ENCODE results near the gene SMIM14.
A peak's percentile ranks its signal among the peaks of the same experiment; 100 is the strongest.
"Not testable (repeated sequence)": the region's sequence is repeated elsewhere in the genome, so short reads cannot be mapped to it uniquely, and the experiment has no call there.

The SMIM14 gene

DNA sequence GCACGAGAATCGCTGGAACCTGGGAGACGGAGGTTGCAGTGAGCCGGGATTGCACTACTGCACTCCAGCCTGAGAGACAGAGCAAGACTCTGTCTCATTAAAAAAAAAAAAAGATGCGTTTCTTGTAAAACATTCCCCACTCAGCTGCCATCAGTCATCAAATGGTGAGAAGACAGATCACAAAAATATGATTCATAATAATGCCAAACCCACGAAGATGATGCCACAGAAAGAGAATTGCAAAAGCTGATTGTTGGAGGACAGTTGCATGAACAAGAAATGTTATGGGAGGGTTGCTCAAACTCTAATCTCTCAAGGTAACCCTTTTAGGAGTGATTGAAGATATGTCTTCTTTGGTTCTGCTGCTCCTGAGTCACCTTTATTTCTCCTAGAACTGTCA is 21.4 kb upstream of the SMIM14 start:
- Histone ChIP-seq H3K27ac (ENCODE audit: low read length, poor library complexity, severe bottlenecking) (no peak overlapping the region), H4K91ac (ENCODE audit: low read length) (no peak overlapping the region), H3K36me3 (ENCODE audit: control insufficient read depth in 1 of 2, insufficient read depth in 2 of 2, low read depth in 1 of 2, low read length in 2 of 2) (no peaks in the 10 kb centered on the region), H3K18ac (ENCODE audit: low read depth in 1 of 2, low read length in 2 of 2) (no peak overlapping the region), H3K9ac (ENCODE audit: low read length) (no peak overlapping the region), H2BK12ac (ENCODE audit: low read length in 2 of 2) (no peak overlapping the region), H3K4me2 (ENCODE audit: low read length, poor library complexity, severe bottlenecking) (no peak overlapping the region), H3K4me3 (ENCODE audit: insufficient read depth in 1 of 2, low read depth in 1 of 2, low read length in 2 of 2) (no peak overlapping the region), H3K14ac (ENCODE audit: low read length in 2 of 2) (no peak overlapping the region), H2AK5ac (ENCODE audit: low read length, severe bottlenecking) (no peak overlapping the region), H2BK120ac (ENCODE audit: low read depth, low read length) (no peak overlapping the region), H2AFZ (ENCODE audit: low read depth, low read length) (no peak overlapping the region), H3K4me1 (ENCODE audit: control insufficient read depth, insufficient read depth, low read depth, low read length) (peaks cover 1% of the 10 kb centered on the region), H3K79me1 (replicated peaks; ENCODE audit: low read length, poor library complexity, severe bottlenecking) (no peaks in the 10 kb centered on the region), H3K9me3 (ENCODE audit: control insufficient read depth, low read length) (no peaks in the 10 kb centered on the region), H4K8ac (ENCODE audit: low read length) (no peak overlapping the region), H3K4ac (ENCODE audit: low read depth in 1 of 2, low read length in 2 of 2) (no peak overlapping the region), H3K27me3 (ENCODE audit: control insufficient read depth in 1 of 2, insufficient read depth in 1 of 2, low read length in 2 of 2) (no peaks in the 10 kb centered on the region), H2BK15ac (ENCODE audit: low read depth, poor library complexity, severe bottlenecking) (no peak overlapping the region), H2BK5ac (ENCODE audit: low read depth, low read length, poor library complexity, severe bottlenecking) (no peak overlapping the region), H3K23ac (ENCODE audit: low read length in 2 of 2) (no peak overlapping the region)
- DNase-seq, result no peak
- WGBS, result 90% methylated on average over 5 of the region's 6 CpGs

DNA sequence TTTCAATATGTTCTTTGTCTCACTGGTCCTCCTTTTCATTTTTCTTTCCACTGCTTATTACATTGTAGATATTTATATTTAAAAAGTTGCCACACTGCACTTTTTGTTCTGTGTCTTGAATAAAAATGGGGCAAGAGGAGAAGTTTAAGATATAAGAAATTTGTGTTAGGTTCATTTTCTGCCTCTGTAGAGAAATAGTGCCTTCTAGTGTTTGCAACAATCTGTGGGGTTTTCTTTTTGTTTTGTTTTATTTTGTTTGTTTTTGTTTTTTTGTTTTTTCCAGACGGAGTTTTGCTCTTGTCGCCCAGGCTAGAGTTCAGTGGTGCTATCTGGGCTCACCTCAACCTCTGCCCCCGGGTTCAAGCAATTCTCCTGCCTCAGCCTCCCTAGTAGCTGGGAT is 20.1 kb upstream of the SMIM14 start:
- H3K14ac ChIP-seq (ENCODE audit: low read length in 2 of 2), result no peak overlapping the region
- H4K8ac ChIP-seq (ENCODE audit: low read length), result no peak overlapping the region
- no peaks in the 10 kb centered on the region for H3K4me1 ChIP-seq (ENCODE audit: control insufficient read depth, insufficient read depth, low read depth, low read length)
- H2BK5ac ChIP-seq (ENCODE audit: low read depth, low read length, poor library complexity, severe bottlenecking), result no peak overlapping the region
- no peaks in the 10 kb centered on the region for H3K79me1 ChIP-seq (replicated peaks; ENCODE audit: low read length, poor library complexity, severe bottlenecking)
- H2AK5ac ChIP-seq (ENCODE audit: low read length, severe bottlenecking), result no peak overlapping the region
- H2BK120ac ChIP-seq (ENCODE audit: low read depth, low read length), result no peak overlapping the region
- no peak overlapping the region for H3K9ac ChIP-seq (ENCODE audit: low read length)
- 91% methylated on average over 3 of the region's 3 CpGs for WGBS
- no peaks in the 10 kb centered on the region for H3K36me3 ChIP-seq (ENCODE audit: control insufficient read depth in 1 of 2, insufficient read depth in 2 of 2, low read depth in 1 of 2, low read length in 2 of 2)
- H3K9me3 ChIP-seq (ENCODE audit: control insufficient read depth, low read length), result no peaks in the 10 kb centered on the region
- no peak overlapping the region for H3K23ac ChIP-seq (ENCODE audit: low read length in 2 of 2)
- H3K4me3 ChIP-seq (ENCODE audit: insufficient read depth in 1 of 2, low read depth in 1 of 2, low read length in 2 of 2), result no peak overlapping the region
- no peak overlapping the region for H3K4ac ChIP-seq (ENCODE audit: low read depth in 1 of 2, low read length in 2 of 2)
- no peak overlapping the region for H4K91ac ChIP-seq (ENCODE audit: low read length)
- peak; percentile 15 for DNase-seq
- no peak overlapping the region for H3K27ac ChIP-seq (ENCODE audit: low read length, poor library complexity, severe bottlenecking)
- H3K27me3 ChIP-seq (ENCODE audit: control insufficient read depth in 1 of 2, insufficient read depth in 1 of 2, low read length in 2 of 2), result no peaks in the 10 kb centered on the region
- no peak overlapping the region for H2BK12ac ChIP-seq (ENCODE audit: low read length in 2 of 2)
- no peak overlapping the region for H3K4me2 ChIP-seq (ENCODE audit: low read length, poor library complexity, severe bottlenecking)
- no peak overlapping the region for H2AFZ ChIP-seq (ENCODE audit: low read depth, low read length)
- no peak overlapping the region for H2BK15ac ChIP-seq (ENCODE audit: low read depth, poor library complexity, severe bottlenecking)
- no peak overlapping the region for H3K18ac ChIP-seq (ENCODE audit: low read depth in 1 of 2, low read length in 2 of 2)

DNA sequence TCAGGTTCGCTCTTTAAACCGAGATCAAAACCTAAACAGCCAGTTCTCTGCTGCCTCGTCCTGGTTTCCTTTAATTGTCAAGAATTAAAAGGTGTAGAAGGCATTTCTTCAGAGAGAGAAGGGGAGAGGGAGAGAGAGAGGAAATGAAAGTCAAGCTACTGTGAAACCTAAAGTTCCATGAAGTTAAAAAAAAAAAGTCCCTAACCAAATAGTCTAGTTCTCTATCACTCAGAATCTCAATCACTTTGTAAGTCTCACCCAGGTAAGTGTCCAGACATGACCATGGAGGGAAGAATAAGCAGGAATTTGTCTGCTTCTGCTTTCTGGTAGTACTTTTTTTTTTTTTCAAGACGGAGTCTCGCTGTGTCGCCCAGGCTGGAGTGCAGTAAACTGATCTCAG is 18.8 kb upstream of the SMIM14 start:
- H3K4me3 ChIP-seq (ENCODE audit: insufficient read depth in 1 of 2, low read depth in 1 of 2, low read length in 2 of 2), result no peak overlapping the region
- no peak overlapping the region for H3K18ac ChIP-seq (ENCODE audit: low read depth in 1 of 2, low read length in 2 of 2)
- no peak overlapping the region for H3K9ac ChIP-seq (ENCODE audit: low read length)
- no peak overlapping the region for H3K23ac ChIP-seq (ENCODE audit: low read length in 2 of 2)
- no peaks in the 10 kb centered on the region for H3K9me3 ChIP-seq (ENCODE audit: control insufficient read depth, low read length)
- H3K27ac ChIP-seq (ENCODE audit: low read length, poor library complexity, severe bottlenecking), result no peak overlapping the region
- H3K4me2 ChIP-seq (ENCODE audit: low read length, poor library complexity, severe bottlenecking), result no peak overlapping the region
- H3K14ac ChIP-seq (ENCODE audit: low read length in 2 of 2), result no peak overlapping the region
- no peaks in the 10 kb centered on the region for H3K79me1 ChIP-seq (replicated peaks; ENCODE audit: low read length, poor library complexity, severe bottlenecking)
- no peak overlapping the region for H3K4ac ChIP-seq (ENCODE audit: low read depth in 1 of 2, low read length in 2 of 2)
- no peak overlapping the region for H2BK120ac ChIP-seq (ENCODE audit: low read depth, low read length)
- 92% methylated on average over 6 of the region's 6 CpGs for WGBS
- no peak overlapping the region for H2AK5ac ChIP-seq (ENCODE audit: low read length, severe bottlenecking)
- no peaks in the 10 kb centered on the region for H3K27me3 ChIP-seq (ENCODE audit: control insufficient read depth in 1 of 2, insufficient read depth in 1 of 2, low read length in 2 of 2)
- no peak overlapping the region for H2BK5ac ChIP-seq (ENCODE audit: low read depth, low read length, poor library complexity, severe bottlenecking)
- DNase-seq, result no peak
- no peak overlapping the region for H4K91ac ChIP-seq (ENCODE audit: low read length)
- no peaks in the 10 kb centered on the region for H3K36me3 ChIP-seq (ENCODE audit: control insufficient read depth in 1 of 2, insufficient read depth in 2 of 2, low read depth in 1 of 2, low read length in 2 of 2)
- no peak overlapping the region for H2AFZ ChIP-seq (ENCODE audit: low read depth, low read length)
- H2BK12ac ChIP-seq (ENCODE audit: low read length in 2 of 2), result no peak overlapping the region
- H4K8ac ChIP-seq (ENCODE audit: low read length), result no peak overlapping the region
- H2BK15ac ChIP-seq (ENCODE audit: low read depth, poor library complexity, severe bottlenecking), result no peak overlapping the region
- H3K4me1 ChIP-seq (ENCODE audit: control insufficient read depth, insufficient read depth, low read depth, low read length), result no peaks in the 10 kb centered on the region

GRCh38 chr4:39656638-39657037 is 18.0 kb upstream of the SMIM14 start:
- whole genome bisulfite sequencing, result 100% methylated on average over 3 of the region's 5 CpGs

More at GRCh38 chr4:39656638-39657037, 18.0 kb upstream of the SMIM14 start:
- not testable (repeated sequence) for H3K9me3 ChIP-seq (ENCODE audit: control insufficient read depth, low read length); H2AK5ac ChIP-seq (ENCODE audit: low read length, severe bottlenecking); H2BK5ac ChIP-seq (ENCODE audit: low read depth, low read length, poor library complexity, severe bottlenecking); H2BK15ac ChIP-seq (ENCODE audit: low read depth, poor library complexity, severe bottlenecking); H3K14ac ChIP-seq (ENCODE audit: low read length in 2 of 2); H3K4me1 ChIP-seq (ENCODE audit: control insufficient read depth, insufficient read depth, low read depth, low read length); H3K4me2 ChIP-seq (ENCODE audit: low read length, poor library complexity, severe bottlenecking); H3K36me3 ChIP-seq (ENCODE audit: control insufficient read depth in 1 of 2, insufficient read depth in 2 of 2, low read depth in 1 of 2, low read length in 2 of 2); H2AFZ ChIP-seq (ENCODE audit: low read depth, low read length); H4K8ac ChIP-seq (ENCODE audit: low read length); H3K79me1 ChIP-seq (replicated peaks; ENCODE audit: low read length, poor library complexity, severe bottlenecking); H3K9ac ChIP-seq (ENCODE audit: low read length); H3K23ac ChIP-seq (ENCODE audit: low read length in 2 of 2); H4K91ac ChIP-seq (ENCODE audit: low read length); H3K18ac ChIP-seq (ENCODE audit: low read depth in 1 of 2, low read length in 2 of 2); H2BK12ac ChIP-seq (ENCODE audit: low read length in 2 of 2); H3K27ac ChIP-seq (ENCODE audit: low read length, poor library complexity, severe bottlenecking); H3K4me3 ChIP-seq (ENCODE audit: insufficient read depth in 1 of 2, low read depth in 1 of 2, low read length in 2 of 2); DNase-seq; H2BK120ac ChIP-seq (ENCODE audit: low read depth, low read length); H3K4ac ChIP-seq (ENCODE audit: low read depth in 1 of 2, low read length in 2 of 2); H3K27me3 ChIP-seq (ENCODE audit: control insufficient read depth in 1 of 2, insufficient read depth in 1 of 2, low read length in 2 of 2)

Measured in mesenchymal stem cell (in vitro differentiated cells and primary cell).